Keratinocyte (primary cell): ENCODE data around the gene THAP6. TPM values are rescaled to one million over a fixed set of nuclear protein-coding genes. Genes with fewer than 3 reads are reported as not detected.

Experiments
- DNase-seq: peaks from one replicate; pipeline ENCODE4 v3.0.0-alpha.2; 2011; ENCODE audit warnings: low read depth, missing footprints, low spot score
- FAIRE-seq: peaks from 2 replicates; lab custom pipeline; 2011; peaks lifted over from hg19 to GRCh38; lab: Jason Lieb, UNC
- H2AFZ ChIP-seq: 2 replicates; pipeline ENCODE4 v1.6.0; 2012; ENCODE audit warnings: low read length, control low read depth, inconsistent platforms; ENCODE audit not compliant: control insufficient read depth
- H3K27ac ChIP-seq: 2 replicates; pipeline ENCODE4 v1.5.1; 2011; ENCODE audit warnings: low read length; ENCODE audit not compliant: control insufficient read depth, insufficient read depth
- H3K27me3 ChIP-seq: 3 replicates; pipeline ENCODE4 v1.6.0; 2011; ENCODE audit warnings: low read length; ENCODE audit not compliant: control insufficient read depth, insufficient read depth; ENCODE audit errors: extremely low read depth
- H3K36me3 ChIP-seq, 2 experiments: 2 replicates in 1 of 2; 3 replicates in 1 of 2; pipeline ENCODE4 v1.5.1; 2011; ENCODE audit warnings: low read length in 2 of 2, mild to moderate bottlenecking in 1 of 2; ENCODE audit not compliant: control insufficient read depth in 2 of 2, insufficient read depth in 2 of 2; ENCODE audit errors: extremely low read depth in 1 of 2
- H3K4me1 ChIP-seq: 3 replicates; pipeline ENCODE4 v1.5.1; 2011; ENCODE audit warnings: low read length; ENCODE audit not compliant: control insufficient read depth, insufficient read depth; ENCODE audit errors: extremely low read depth
- H3K4me2 ChIP-seq: 3 replicates; pipeline ENCODE4 v1.6.0; 2011; ENCODE audit warnings: low read depth, low read length; ENCODE audit not compliant: control insufficient read depth, insufficient read depth; ENCODE audit errors: extremely low read depth
- H3K4me3 ChIP-seq, 3 experiments: fragments of 200-600 bp in 1 of 3; sonication (generic) in 1 of 3; 2 replicates in 2 of 3; 3 replicates in 1 of 3; pipeline ENCODE4 v1.5.1; 2011 to 2016; ENCODE audit warnings: low read length in 3 of 3, mild to moderate bottlenecking in 3 of 3, control low read depth in 2 of 3, inconsistent platforms in 1 of 3, low read depth in 1 of 3, mixed read lengths in 1 of 3, mixed run types in 1 of 3, moderate library complexity in 1 of 3; ENCODE audit not compliant: control insufficient read depth in 2 of 3, insufficient read depth in 2 of 3; ENCODE audit errors: extremely low read depth in 1 of 3
- H3K79me2 ChIP-seq: 2 replicates; pipeline ENCODE4 v1.6.0; 2012; ENCODE audit warnings: low read length; ENCODE audit not compliant: control insufficient read depth, insufficient read depth
- H3K9ac ChIP-seq: 3 replicates; pipeline ENCODE4 v1.6.0; 2011; ENCODE audit warnings: low read length; ENCODE audit not compliant: control insufficient read depth, insufficient read depth; ENCODE audit errors: extremely low read depth
- H3K9me1 ChIP-seq: 3 replicates; pipeline ENCODE4 v1.6.0; 2011; ENCODE audit warnings: low read length; ENCODE audit not compliant: control insufficient read depth, insufficient read depth; ENCODE audit errors: extremely low read depth
- H3K9me3 ChIP-seq: 2 replicates; pipeline ENCODE4 v1.5.1; 2012; ENCODE audit warnings: low read depth, low read length; ENCODE audit not compliant: control insufficient read depth
- H4K20me1 ChIP-seq: 3 replicates; pipeline ENCODE4 v1.6.0; 2011; ENCODE audit warnings: low read length; ENCODE audit not compliant: control insufficient read depth, insufficient read depth; ENCODE audit errors: extremely low read depth
- EZH2 ChIP-seq: IDR thresholded peaks from one replicate; pipeline ENCODE4 v1.6.1; 2012; ENCODE audit warnings: inconsistent platforms, mild to moderate bottlenecking, low read length, moderate library complexity
- dilution Hi-C: fragments of 300-500 bp; cut with MboI; formaldehyde crosslinking; loops from one replicate; pipeline ENCODE4 v1.7.0; 2020; ENCODE audit warnings: low sequenced_read_pairs; ENCODE audit not compliant: extremely low pct_ligation_motif_present
- polyA plus RNA-seq, 5 experiments: library from polyadenylated mRNA; depleted of rRNA in 3 of 5; stranded (reverse) in 3 of 5; stranded (forward) in 1 of 5; unstranded in 1 of 5; fragments of >200 nt; gene quantifications; 1 replicate in 1 of 5; 2 replicates in 3 of 5; 3 replicates in 1 of 5; pipeline versions ENCODE4 v1.2.1 to v1.2.3, GENCODE V29; 2011 to 2012; ENCODE audit warnings: missing spikeins in 2 of 5, low read depth in 1 of 5, low replicate concordance in 1 of 5
- TF ChIP-seq, protein P1 (sequence below), 3 experiments: IDR thresholded peaks in 1 of 3; conservative IDR thresholded peaks in 1 of 3; optimal IDR thresholded peaks in 1 of 3; 2 replicates in 2 of 3; 3 replicates in 1 of 3; pipeline versions ENCODE3 to v1.5.1; 2011; ENCODE audit warnings: low read length in 3 of 3, mild to moderate bottlenecking in 3 of 3, moderate library complexity in 2 of 3, control low read depth in 1 of 3, inconsistent platforms in 1 of 3; ENCODE audit not compliant: insufficient read depth in 2 of 3; ENCODE audit errors: extremely low read depth in 1 of 3

The THAP6 gene
- polyA plus RNA-seq, 1 donor (not counting 4 experiments of a cell fraction or from before 2014, with no cell fraction given) = 11.9 TPM

GRCh38 chr4:75511841-75512240, 2.4 kb upstream of the THAP6 start:
- Histone ChIP-seq H4K20me1 (no peaks in the 10 kb centered on the region), H3K27me3 (no peaks in the 10 kb centered on the region), H3K79me2 (peaks cover 50% of the 10 kb centered on the region), H3K36me3 (no peaks in the 10 kb centered on the region), H3K9ac (no peak overlapping the region), H3K4me1 (peaks cover 29% of the 10 kb centered on the region), H2AFZ (no peak overlapping the region), H3K27ac (no peak overlapping the region), H3K9me3 (no peaks in the 10 kb centered on the region), H3K9me1 (peaks cover 2% of the 10 kb centered on the region), H3K4me3 (peak overlapping the region in 2 of 3 experiments; percentile 84 to 93), H3K4me2 (peak overlapping the region; percentile 93)
- dilution Hi-C loops = no loop called here
- DNase-seq (no peak), FAIRE-seq (no peak)
- TF ChIP-seq, protein P1, sequence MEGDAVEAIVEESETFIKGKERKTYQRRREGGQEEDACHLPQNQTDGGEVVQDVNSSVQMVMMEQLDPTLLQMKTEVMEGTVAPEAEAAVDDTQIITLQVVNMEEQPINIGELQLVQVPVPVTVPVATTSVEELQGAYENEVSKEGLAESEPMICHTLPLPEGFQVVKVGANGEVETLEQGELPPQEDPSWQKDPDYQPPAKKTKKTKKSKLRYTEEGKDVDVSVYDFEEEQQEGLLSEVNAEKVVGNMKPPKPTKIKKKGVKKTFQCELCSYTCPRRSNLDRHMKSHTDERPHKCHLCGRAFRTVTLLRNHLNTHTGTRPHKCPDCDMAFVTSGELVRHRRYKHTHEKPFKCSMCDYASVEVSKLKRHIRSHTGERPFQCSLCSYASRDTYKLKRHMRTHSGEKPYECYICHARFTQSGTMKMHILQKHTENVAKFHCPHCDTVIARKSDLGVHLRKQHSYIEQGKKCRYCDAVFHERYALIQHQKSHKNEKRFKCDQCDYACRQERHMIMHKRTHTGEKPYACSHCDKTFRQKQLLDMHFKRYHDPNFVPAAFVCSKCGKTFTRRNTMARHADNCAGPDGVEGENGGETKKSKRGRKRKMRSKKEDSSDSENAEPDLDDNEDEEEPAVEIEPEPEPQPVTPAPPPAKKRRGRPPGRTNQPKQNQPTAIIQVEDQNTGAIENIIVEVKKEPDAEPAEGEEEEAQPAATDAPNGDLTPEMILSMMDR (optimal IDR thresholded peaks at IDR 0.05 in 1 of 3, IDR thresholded peaks at IDR 0.05 in 1 of 3, conservative IDR thresholded peaks at IDR 0.05 in 1 of 3; ENCODE audit: extremely low read depth in 1 of 3, insufficient read depth in 2 of 3, low read length in 3 of 3) = no peak
- no peak for TF ChIP-seq EZH2

DNA sequence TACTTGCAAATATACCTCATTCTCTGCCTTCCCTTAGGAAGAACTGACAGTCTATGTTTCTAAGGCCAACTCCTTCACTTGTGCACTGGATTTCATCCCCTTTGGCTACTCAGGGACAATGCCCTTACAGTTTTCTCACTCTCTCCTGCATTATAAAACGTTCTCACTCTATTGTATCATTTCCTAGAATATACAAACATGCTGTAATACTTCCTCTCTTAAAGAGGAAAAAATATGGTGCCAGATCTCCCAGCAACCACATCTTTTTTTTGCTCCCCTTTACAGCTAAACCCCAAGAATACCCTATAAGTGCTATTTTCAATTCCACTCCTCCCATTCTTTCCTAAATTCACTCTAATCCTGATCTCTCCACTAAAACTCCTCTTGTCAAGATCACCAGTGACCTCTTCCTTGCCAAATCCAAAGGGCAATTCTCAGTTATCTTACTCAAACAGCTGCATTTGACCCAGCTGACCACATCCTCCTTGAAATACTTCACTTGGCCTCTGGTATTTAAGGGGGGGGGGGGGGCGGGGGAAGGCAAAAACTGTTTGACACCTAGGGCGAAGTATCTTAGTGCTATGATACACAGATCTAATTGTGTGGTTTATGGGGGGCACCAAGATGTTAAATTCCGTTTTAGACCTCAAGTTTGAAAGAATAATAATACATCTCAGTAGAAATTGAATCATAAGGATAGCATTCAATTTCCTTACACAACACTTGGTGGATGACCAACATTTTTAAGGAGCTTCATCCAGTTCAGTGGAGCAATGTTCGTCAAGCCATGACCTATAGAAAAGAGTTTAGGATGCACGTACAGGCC, 1.7 kb upstream of the THAP6 start:
- Histone ChIP-seq H3K4me1 (peaks cover 29% of the 10 kb centered on the region), H3K79me2 (peaks cover 50% of the 10 kb centered on the region), H3K4me3 (peak overlapping the region; percentile 58 to 93 (median 84)), H2AFZ (no peak overlapping the region), H3K27ac (peak overlapping the region; percentile 92), H3K36me3 (no peaks in the 10 kb centered on the region), H3K9me1 (peaks cover 2% of the 10 kb centered on the region), H3K9me3 (no peaks in the 10 kb centered on the region), H4K20me1 (no peaks in the 10 kb centered on the region), H3K9ac (peak overlapping the region; percentile 93), H3K4me2 (peak overlapping the region; percentile 93), H3K27me3 (no peaks in the 10 kb centered on the region)
- FAIRE-seq (no peak), DNase-seq (no peak)
- dilution Hi-C loops = no loop called here
- no peak for TF ChIP-seq EZH2
- TF ChIP-seq, protein P1 (optimal IDR thresholded peaks at IDR 0.05 in 1 of 3, IDR thresholded peaks at IDR 0.05 in 1 of 3, conservative IDR thresholded peaks at IDR 0.05 in 1 of 3; ENCODE audit: extremely low read depth in 1 of 3, insufficient read depth in 2 of 3, low read length in 3 of 3) = no peak
